Measurements from ENCODE around the gene PTPRK. TPM values are rescaled to one million over a fixed set of nuclear protein-coding genes. Genes with fewer than 3 reads are reported as not detected.

PTPRK gene
- total and polyA plus RNA-seq, 2 of the 8 experiments (the other 6 are each of a cell fraction or from before 2014, with no cell fraction given): 11.4 to 47.3 TPM

GRCh38 chr6:128239146-128239545 is 281.3 kb downstream of the PTPRK start (continued):
- no peak for TF ChIP-seq SRF (IDR thresholded peaks at IDR 0.05; ENCODE audit: low read depth, low read length)
- TF ChIP-seq FOSL1 (IDR thresholded peaks at IDR 0.05; ENCODE audit: insufficient read depth, low read depth, low read length): no peak
- TF ChIP-seq PHF8 (conservative IDR thresholded peaks at IDR 0.05; ENCODE audit: low read depth, low read length): no peak
- no peak for TF ChIP-seq NRF1 (IDR thresholded peaks at IDR 0.05; ENCODE audit: low read depth, low read length)
